Measurements from ENCODE around the gene SYTL1.

Gene SYTL1

DNA sequence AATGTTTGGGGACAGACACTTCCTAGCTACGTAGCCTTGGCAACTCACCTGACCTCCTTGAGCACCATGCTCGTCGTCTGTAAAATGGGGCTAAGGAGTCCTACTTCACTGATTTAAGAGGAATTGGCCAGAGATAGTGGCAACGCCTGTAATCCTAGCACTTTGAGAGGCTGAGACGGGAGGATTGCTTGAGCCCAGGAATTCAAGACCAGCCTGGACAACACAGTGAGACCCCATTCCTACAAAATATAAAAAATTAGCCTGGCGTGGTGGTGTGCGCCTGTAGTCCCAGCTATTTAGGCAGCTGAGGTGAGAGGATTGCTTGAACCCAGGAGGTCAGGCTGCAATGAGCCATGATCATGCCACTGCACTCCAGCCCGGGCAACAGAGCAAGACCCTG, 4.5 kb downstream of the SYTL1 start:
- H3K4me3 ChIP-seq (ENCODE audit: low read depth, low read length): no peak overlapping the region

- H3K4me3 ChIP-seq (ENCODE audit: low read depth, low read length): no peak overlapping the region
These were observed 5.3 kb downstream of the SYTL1 start for GRCh38 chr1:27346991-27347624.

GRCh38 chr1:27348861-27349783, 7.3 kb downstream of the SYTL1 start:
- peak overlapping the region; percentile 33 for H3K4me3 ChIP-seq (ENCODE audit: low read depth, low read length)

GRCh38 chr1:27349784-27350662, 8.2 kb downstream of the SYTL1 start:
- H3K4me3 ChIP-seq (ENCODE audit: low read depth, low read length): peak overlapping the region; percentile 33

GRCh38 chr1:27350663-27351540, 9.1 kb downstream of the SYTL1 start:
- peak overlapping the region; percentile 13 for H3K4me3 ChIP-seq (ENCODE audit: low read depth, low read length)

DNA sequence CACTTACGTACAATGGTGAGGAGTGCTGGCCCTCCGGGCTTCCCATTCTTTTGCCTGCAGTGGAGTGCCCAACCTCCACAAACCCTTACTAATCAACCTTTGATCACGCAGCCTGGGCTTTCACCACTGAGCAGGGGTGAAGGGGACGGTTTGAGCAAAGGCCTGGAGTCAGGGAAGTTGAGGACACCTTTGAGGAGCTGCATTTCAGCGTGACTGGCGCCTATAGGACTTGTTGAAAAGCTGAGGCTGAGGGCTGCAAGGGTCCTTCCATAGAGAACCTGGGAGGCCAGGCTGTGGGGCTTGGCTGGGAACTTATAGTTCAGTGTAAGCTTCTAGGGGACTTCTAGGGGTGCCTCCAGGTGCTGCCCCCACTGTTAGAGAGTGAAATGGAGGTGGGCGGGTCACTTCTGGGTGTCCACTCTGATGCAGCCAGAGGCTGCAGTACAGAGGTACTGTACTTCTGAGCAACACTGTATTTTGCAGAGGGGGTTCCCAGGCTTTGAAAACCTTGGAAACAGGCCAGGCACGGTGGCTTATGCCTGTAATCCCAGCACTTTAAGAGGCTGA, 9.8 kb downstream of the SYTL1 start:
- peak overlapping the region; percentile 8 for H3K4me3 ChIP-seq (ENCODE audit: low read depth, low read length)

- no peak overlapping the region for H3K4me3 ChIP-seq (ENCODE audit: low read depth, low read length)
These were observed 11.3 kb downstream of the SYTL1 start for GRCh38 chr1:27353166-27353565.

- no peak overlapping the region for H3K4me3 ChIP-seq (ENCODE audit: low read depth, low read length)
These were observed 11.8 kb downstream of the SYTL1 start for GRCh38 chr1:27353629-27354028.

DNA sequence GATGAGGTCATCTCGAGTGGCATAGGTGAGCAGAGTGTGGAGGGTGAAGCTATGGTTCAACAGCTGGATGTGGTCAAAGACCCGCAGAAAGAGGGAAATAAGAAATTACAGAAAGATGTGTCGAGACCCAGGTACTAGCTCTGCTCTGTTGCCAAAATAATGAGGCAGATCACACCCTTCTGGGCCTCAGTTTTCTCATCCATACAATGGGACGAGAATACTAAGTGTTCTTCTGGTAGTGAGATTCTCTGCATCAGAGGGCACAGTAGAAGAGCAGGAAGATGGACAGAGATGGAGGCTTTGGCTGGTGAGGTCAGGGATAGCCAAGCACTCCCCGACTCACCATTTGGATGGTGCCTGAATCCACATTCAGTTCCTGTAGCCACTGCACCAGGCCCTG, 13.9 kb downstream of the SYTL1 start:
- no peak overlapping the region for H3K4me3 ChIP-seq (ENCODE audit: low read depth, low read length)

DNA sequence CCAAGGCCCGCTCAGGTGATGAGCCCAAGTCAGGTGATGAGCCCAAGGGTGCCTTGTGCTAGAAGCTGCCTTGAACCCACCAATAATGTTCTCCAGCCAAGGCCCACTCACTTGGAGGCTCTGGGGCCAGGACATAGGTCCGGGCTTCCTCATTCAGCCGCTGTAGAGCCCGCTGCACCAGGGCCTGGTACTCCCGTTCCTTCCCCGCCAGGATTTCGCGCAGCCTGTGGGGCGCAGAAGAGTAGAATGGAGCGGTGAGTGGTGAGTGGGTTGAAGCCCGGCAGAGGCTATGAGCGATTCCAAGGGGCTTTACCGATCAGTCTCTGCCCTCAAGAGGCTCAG, 14.4 kb downstream of the SYTL1 start:
- no peak overlapping the region for H3K4me3 ChIP-seq (ENCODE audit: low read depth, low read length)

DNA sequence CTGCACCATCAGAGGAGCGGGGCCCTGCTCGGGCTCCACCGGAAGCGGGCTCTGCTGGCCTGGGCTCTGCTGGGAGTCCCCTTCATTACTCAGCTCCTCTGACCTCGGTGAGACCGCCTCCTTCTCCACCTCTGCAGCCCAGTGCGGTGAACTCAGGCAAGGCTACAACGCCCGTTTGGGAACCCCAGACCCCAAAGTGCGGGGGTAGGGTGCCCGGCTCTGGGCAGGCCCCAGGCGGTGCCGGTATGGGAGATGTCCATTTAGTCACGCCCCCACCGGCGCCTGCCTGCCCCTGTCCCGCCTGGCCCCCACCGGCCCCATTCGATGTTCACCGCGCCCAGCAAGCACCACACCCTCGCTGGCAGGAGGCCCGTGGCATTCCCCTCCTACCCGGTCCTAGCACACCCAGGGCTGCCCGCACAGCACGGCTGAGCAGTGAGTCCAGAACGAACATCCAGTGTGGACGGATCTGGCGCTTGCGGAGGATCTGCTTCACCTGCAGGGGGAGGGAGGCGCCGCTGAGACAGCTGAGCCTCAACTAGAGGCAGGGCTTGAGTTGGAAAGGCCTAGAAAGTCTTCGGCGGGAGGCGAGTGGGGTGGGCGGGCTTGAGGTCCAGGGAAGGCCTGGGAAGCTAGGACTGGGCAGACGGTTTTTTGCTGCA, 14.9 kb downstream of the SYTL1 start:
- H3K4me3 ChIP-seq (ENCODE audit: low read depth, low read length): no peak overlapping the region

- no peak overlapping the region for H3K4me3 ChIP-seq (ENCODE audit: low read depth, low read length)
These were observed 15.6 kb downstream of the SYTL1 start for GRCh38 chr1:27357281-27358037.

GRCh38 chr1:27358038-27358927, 16.5 kb downstream of the SYTL1 start:
- no peak overlapping the region for H3K4me3 ChIP-seq (ENCODE audit: low read depth, low read length)

DNA sequence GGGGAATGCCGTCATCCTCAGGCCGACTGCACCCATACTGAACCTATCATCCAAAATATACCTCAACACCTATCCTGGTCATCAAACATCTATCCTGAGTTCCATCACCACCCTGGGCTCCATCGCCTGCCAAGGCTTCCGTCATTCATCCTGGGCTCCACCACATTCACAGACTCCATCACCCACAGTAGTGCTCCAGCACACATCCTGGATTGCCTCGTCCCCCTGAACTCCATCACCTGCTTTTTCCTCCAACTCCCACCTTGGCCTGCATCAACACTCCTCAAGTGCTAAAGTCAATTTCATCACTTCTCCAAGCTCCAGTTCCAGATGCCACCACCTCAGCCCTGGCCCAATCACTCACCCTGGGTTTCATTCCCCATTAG, 17.1 kb downstream of the SYTL1 start:
- no peak overlapping the region for H3K4me3 ChIP-seq (ENCODE audit: low read depth, low read length)

- peak overlapping the region; percentile 21 for H3K4me3 ChIP-seq (ENCODE audit: low read depth, low read length)
These were observed 18.0 kb downstream of the SYTL1 start for GRCh38 chr1:27359822-27360158.

- H3K4me3 ChIP-seq (ENCODE audit: low read depth, low read length): peak overlapping the region; percentile 61
These were observed 18.6 kb downstream of the SYTL1 start for GRCh38 chr1:27360159-27361043.

GRCh38 chr1:27361044-27361402, 19.2 kb downstream of the SYTL1 start:
- peak overlapping the region; percentile 61 for H3K4me3 ChIP-seq (ENCODE audit: low read depth, low read length)
